Neutrophil (primary cell): ENCODE measurements around the gene SULT2A1.
"Not testable (repeated sequence)": the region's sequence is repeated elsewhere in the genome, so short reads cannot be mapped to it uniquely, and the experiment has no call there.

Experiments used
- H3K27ac ChIP-seq: fragments of 200-600 bp; sonication (generic); 2 replicates; pipeline ENCODE4 v1.5.1; 2016; ENCODE audit warnings: mild to moderate bottlenecking, moderate library complexity
- H3K27me3 ChIP-seq: fragments of 200-600 bp; sonication (generic); 2 replicates; pipeline ENCODE4 v1.6.0; 2016; ENCODE audit warnings: mild to moderate bottlenecking
- H3K36me3 ChIP-seq: fragments of 200-600 bp; sonication (generic); 2 replicates; pipeline ENCODE4 v1.5.1; 2017
- H3K4me1 ChIP-seq, 2 experiments: fragments of 200-600 bp in 1 of 2; sonication (generic) in 1 of 2; 1 replicate in 1 of 2; 2 replicates in 1 of 2; pipeline versions ENCODE4 v1.5.1 to v1.6.1; 2013 to 2016; ENCODE audit warnings: low read depth in 1 of 2, low read length in 1 of 2, mild to moderate bottlenecking in 1 of 2, moderate library complexity in 1 of 2; ENCODE audit not compliant: control insufficient read depth in 1 of 2, insufficient read depth in 1 of 2
- H3K4me3 ChIP-seq, 2 experiments: fragments of 200-600 bp in 1 of 2; sonication (generic) in 1 of 2; 1 replicate in 1 of 2; 2 replicates in 1 of 2; pipeline ENCODE4 v1.5.1; 2013 to 2016; ENCODE audit warnings: low read depth in 1 of 2, low read length in 1 of 2, mild to moderate bottlenecking in 1 of 2, moderate library complexity in 1 of 2
- H3K9me3 ChIP-seq: fragments of 200-600 bp; sonication (generic); 2 replicates; pipeline ENCODE4 v1.5.1; 2016
- TF ChIP-seq, protein P1 (sequence below): fragments of 200-600 bp; sonication (generic); IDR thresholded peaks from 2 replicates; pipeline ENCODE4 v1.5.1; 2016; ENCODE audit warnings: antibody characterized with exemption

SULT2A1 gene

GRCh38 chr19:47891622-47891922 lies 5.5 kb upstream of the SULT2A1 start:
- Histone ChIP-seq H3K4me3 (no peak overlapping the region), H3K9me3 (no peaks in the 10 kb centered on the region), H3K4me1 (no peaks in the 10 kb centered on the region), H3K27ac (no peak overlapping the region), H3K27me3 (no peaks in the 10 kb centered on the region), H3K36me3 (no peaks in the 10 kb centered on the region)
- TF ChIP-seq, protein P1, sequence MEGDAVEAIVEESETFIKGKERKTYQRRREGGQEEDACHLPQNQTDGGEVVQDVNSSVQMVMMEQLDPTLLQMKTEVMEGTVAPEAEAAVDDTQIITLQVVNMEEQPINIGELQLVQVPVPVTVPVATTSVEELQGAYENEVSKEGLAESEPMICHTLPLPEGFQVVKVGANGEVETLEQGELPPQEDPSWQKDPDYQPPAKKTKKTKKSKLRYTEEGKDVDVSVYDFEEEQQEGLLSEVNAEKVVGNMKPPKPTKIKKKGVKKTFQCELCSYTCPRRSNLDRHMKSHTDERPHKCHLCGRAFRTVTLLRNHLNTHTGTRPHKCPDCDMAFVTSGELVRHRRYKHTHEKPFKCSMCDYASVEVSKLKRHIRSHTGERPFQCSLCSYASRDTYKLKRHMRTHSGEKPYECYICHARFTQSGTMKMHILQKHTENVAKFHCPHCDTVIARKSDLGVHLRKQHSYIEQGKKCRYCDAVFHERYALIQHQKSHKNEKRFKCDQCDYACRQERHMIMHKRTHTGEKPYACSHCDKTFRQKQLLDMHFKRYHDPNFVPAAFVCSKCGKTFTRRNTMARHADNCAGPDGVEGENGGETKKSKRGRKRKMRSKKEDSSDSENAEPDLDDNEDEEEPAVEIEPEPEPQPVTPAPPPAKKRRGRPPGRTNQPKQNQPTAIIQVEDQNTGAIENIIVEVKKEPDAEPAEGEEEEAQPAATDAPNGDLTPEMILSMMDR: no peak

DNA sequence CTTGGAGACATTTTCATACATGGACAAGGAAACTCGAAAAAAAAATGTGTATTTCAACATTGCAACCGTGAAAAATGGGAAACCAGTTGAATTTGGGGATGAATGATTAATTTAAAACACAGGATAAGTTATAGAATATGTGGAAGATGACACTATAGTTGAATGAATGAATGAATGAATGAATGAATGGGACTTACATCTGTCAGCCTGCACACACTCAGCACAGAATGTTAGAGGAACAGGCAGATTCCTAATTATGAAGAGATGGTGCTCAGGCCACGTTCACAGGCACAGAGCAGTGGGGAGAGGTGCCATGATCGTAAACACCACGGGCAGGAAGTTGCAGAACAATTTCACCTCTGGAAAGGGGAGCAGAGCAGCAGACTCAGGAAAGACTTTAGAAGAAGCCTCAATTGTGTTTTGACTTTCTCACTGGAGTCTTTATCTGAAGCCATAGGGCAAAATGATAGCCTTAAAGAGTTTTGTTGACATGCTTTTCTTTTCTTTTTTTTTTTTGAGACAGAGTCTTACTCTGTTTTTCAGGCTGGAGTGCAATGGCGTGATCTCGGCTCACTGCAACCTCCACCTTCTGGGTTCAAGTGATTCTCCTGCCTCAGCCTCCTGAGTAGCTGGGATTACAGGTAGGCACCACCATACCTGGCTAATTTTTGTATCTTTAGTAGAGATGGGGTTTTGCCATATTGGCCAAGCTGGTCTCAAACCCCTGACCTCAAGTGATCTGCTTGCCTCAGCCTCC lies 4.9 kb upstream of the SULT2A1 start:
- Histone ChIP-seq H3K4me1 (no peaks in the 10 kb centered on the region), H3K27me3 (peaks cover 5% of the 10 kb centered on the region), H3K9me3 (no peaks in the 10 kb centered on the region), H3K36me3 (no peaks in the 10 kb centered on the region), H3K4me3 (no peak overlapping the region), H3K27ac (no peak overlapping the region)
- TF ChIP-seq, protein P1: no peak

- Histone ChIP-seq H3K27me3 (peaks cover 9% of the 10 kb centered on the region), H3K9me3 (no peaks in the 10 kb centered on the region), H3K36me3 (no peaks in the 10 kb centered on the region), H3K4me3 (no peak overlapping the region), H3K4me1 (no peaks in the 10 kb centered on the region), H3K27ac (no peak overlapping the region)
- TF ChIP-seq, protein P1: no peak
Measured at GRCh38 chr19:47885067-47885463, 1.1 kb downstream of the SULT2A1 start.

GRCh38 chr19:47882890-47883289 lies 3.2 kb downstream of the SULT2A1 start:
- TF ChIP-seq, protein P1: no peak

GRCh38 chr19:47881757-47882156 lies 4.4 kb downstream of the SULT2A1 start:
- H3K36me3 ChIP-seq: no peaks in the 10 kb centered on the region
- no peak overlapping the region for H3K27ac ChIP-seq
- no peak overlapping the region for H3K4me3 ChIP-seq
- no peaks in the 10 kb centered on the region for H3K9me3 ChIP-seq
- H3K4me1 ChIP-seq: no peaks in the 10 kb centered on the region
- H3K27me3 ChIP-seq: peaks cover 9% of the 10 kb centered on the region
- TF ChIP-seq, protein P1: no peak

More at GRCh38 chr19:47882890-47883289, 3.2 kb downstream of the SULT2A1 start:
- no peak overlapping the region for H3K4me3 ChIP-seq
- H3K27ac ChIP-seq: no peak overlapping the region
- no peaks in the 10 kb centered on the region for H3K36me3 ChIP-seq
- no peaks in the 10 kb centered on the region for H3K9me3 ChIP-seq
- H3K4me1 ChIP-seq: no peaks in the 10 kb centered on the region
- peaks cover 9% of the 10 kb centered on the region for H3K27me3 ChIP-seq

- H3K9me3 ChIP-seq, H3K4me3 ChIP-seq, H3K27me3 ChIP-seq, H3K27ac ChIP-seq, H3K36me3 ChIP-seq, H3K4me1 ChIP-seq: not testable (repeated sequence)
Measured at GRCh38 chr19:47879385-47879784, 6.7 kb downstream of the SULT2A1 start.
